ENCODE results near the gene KIF14.

- TF ChIP-seq, protein P1, sequence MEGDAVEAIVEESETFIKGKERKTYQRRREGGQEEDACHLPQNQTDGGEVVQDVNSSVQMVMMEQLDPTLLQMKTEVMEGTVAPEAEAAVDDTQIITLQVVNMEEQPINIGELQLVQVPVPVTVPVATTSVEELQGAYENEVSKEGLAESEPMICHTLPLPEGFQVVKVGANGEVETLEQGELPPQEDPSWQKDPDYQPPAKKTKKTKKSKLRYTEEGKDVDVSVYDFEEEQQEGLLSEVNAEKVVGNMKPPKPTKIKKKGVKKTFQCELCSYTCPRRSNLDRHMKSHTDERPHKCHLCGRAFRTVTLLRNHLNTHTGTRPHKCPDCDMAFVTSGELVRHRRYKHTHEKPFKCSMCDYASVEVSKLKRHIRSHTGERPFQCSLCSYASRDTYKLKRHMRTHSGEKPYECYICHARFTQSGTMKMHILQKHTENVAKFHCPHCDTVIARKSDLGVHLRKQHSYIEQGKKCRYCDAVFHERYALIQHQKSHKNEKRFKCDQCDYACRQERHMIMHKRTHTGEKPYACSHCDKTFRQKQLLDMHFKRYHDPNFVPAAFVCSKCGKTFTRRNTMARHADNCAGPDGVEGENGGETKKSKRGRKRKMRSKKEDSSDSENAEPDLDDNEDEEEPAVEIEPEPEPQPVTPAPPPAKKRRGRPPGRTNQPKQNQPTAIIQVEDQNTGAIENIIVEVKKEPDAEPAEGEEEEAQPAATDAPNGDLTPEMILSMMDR (IDR thresholded peaks at IDR 0.05), result no peak
- TF ChIP-seq EZH2phosphoT487 (IDR thresholded peaks at IDR 0.05) (no peak), EZH2 (IDR thresholded peaks at IDR 0.05) (no peak)
Measured at GRCh38 chr1:200512191-200512590, 108.4 kb downstream of the KIF14 start.

Measured in neural progenitor cell (in vitro differentiated cells).